ENCODE measurements around the gene BPIFA2. TPM values are rescaled to one million over a fixed set of nuclear protein-coding genes. Genes with fewer than 3 reads are reported as not detected.

The BPIFA2 gene
- total RNA-seq, 1 experiment from 2014 or later: not detected

DNA sequence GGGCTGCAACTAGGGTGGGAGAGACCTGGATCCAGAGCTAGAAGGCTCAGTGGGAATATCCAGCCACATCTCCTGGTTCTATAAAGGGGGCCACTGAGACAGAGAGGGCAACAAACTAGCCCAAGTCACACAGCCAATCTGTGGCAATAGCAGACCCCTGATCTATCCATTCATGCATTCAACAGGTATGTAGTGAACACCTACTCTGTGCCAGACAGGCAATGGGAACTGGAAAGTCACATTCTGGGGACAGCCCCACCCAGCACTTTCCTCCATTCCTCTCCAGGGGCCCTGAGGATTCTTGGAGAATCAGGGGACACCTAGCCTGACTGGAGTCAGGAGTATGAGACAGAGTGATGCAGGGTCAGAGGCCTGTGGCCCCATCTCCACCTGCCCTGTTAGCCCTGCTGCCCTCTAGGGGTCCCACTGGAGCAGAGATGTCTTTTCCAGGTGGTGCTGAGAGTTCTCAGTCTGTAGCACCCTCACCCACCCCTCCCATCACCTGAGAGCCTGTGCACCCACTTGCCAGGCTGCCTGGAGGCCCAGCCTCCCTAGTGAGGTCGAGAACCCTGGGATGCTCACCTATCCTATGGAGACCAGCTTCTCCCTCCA is 13.6 kb downstream of the BPIFA2 start:
- no CpG with 5 or more reads among the region's 1 CpG for WGBS (ENCODE audit: extremely low coverage, insufficient read length, low lambda C conversion rate)
- H4K5ac ChIP-seq (ENCODE audit: insufficient read length, low read depth, low read length): no peak overlapping the region
- H3K56ac ChIP-seq (ENCODE audit: insufficient read length, low read depth, low read length): no peak overlapping the region
- no peak overlapping the region for H3K14ac ChIP-seq (ENCODE audit: insufficient read depth, low read length)
- no peak overlapping the region for H3T11ph ChIP-seq (ENCODE audit: low read length)
- H4K91ac ChIP-seq (ENCODE audit: insufficient read length, low read depth, low read length): no peak overlapping the region
- H4K8ac ChIP-seq (replicated peaks; ENCODE audit: insufficient read length, low read depth, low read length): no peak overlapping the region
- no peaks in the 10 kb centered on the region for H3K79me1 ChIP-seq (ENCODE audit: insufficient read depth, low read depth, low read length, poor library complexity, severe bottlenecking)
- Mint-ChIP-seq H3K27me3 (ENCODE audit: low read depth) (peaks cover 1% of the 10 kb centered on the region), H3K4me3 (no peak overlapping the region), H3K9me3 (peaks cover 9 to 14% of the 10 kb centered on the region in 2 experiments), H3K36me3 (ENCODE audit: insufficient read depth in 1 of 3, low read depth in 3 of 3) (peaks cover 4 to 12% (median 10%) of the 10 kb centered on the region in 3 experiments; a peak in 4 of 7 replicates), H3K27ac (peak overlapping the region in 1 of 3 experiments; percentile 35; a peak in 1 of 7 replicates), H3K4me1 (peaks cover 16 to 18% of the 10 kb centered on the region in 2 experiments)
- no peaks in the 10 kb centered on the region for H3K9me3 ChIP-seq (ENCODE audit: control insufficient read depth, low read depth, low read length)
- no peaks in the 10 kb centered on the region for H3K4me1 ChIP-seq (ENCODE audit: insufficient read depth, low read length)
- H3K18ac ChIP-seq (ENCODE audit: insufficient read length, low read depth, low read length): no peak overlapping the region
- H3K23ac ChIP-seq (ENCODE audit: insufficient read length, low read depth, low read length): no peak overlapping the region
- H3K4me2 ChIP-seq (ENCODE audit: insufficient read depth, insufficient read length, low read length): no peak overlapping the region
- H2AK5ac ChIP-seq (ENCODE audit: insufficient read length, low read length): no peak overlapping the region
- H3K79me2 ChIP-seq (ENCODE audit: insufficient read depth, low read length): no peaks in the 10 kb centered on the region
- H2BK20ac ChIP-seq (ENCODE audit: low read depth, low read length, poor library complexity, severe bottlenecking): no peak overlapping the region
- H2BK5ac ChIP-seq (ENCODE audit: insufficient read length, low read length): no peak overlapping the region
- H3K27ac ChIP-seq (ENCODE audit: insufficient read length, low read depth, low read length): no peak overlapping the region
- H2BK15ac ChIP-seq (ENCODE audit: low read depth, low read length): no peak overlapping the region
- no peak overlapping the region for H2AFZ ChIP-seq (ENCODE audit: low read length)
- no peaks in the 10 kb centered on the region for H3K27me3 ChIP-seq (ENCODE audit: insufficient read depth, low read length)
- H4K20me1 ChIP-seq (ENCODE audit: control insufficient read depth, insufficient read depth, insufficient read length): no peaks in the 10 kb centered on the region
- no peaks in the 10 kb centered on the region for H3K23me2 ChIP-seq (ENCODE audit: insufficient read length, low read depth, low read length, poor library complexity, severe bottlenecking)
- H3K9ac ChIP-seq (ENCODE audit: extremely low read depth, insufficient read length, low read length): no peak overlapping the region
- no peak overlapping the region for H2BK120ac ChIP-seq (ENCODE audit: low read depth, low read length, poor library complexity, severe bottlenecking)
- no peak overlapping the region for H3K4ac ChIP-seq (ENCODE audit: low read depth, low read length)
- peak; percentile 60 for DNase-seq
- H2BK12ac ChIP-seq (ENCODE audit: insufficient read length, low read depth, low read length): no peak overlapping the region
- TF ChIP-seq, protein P1, sequence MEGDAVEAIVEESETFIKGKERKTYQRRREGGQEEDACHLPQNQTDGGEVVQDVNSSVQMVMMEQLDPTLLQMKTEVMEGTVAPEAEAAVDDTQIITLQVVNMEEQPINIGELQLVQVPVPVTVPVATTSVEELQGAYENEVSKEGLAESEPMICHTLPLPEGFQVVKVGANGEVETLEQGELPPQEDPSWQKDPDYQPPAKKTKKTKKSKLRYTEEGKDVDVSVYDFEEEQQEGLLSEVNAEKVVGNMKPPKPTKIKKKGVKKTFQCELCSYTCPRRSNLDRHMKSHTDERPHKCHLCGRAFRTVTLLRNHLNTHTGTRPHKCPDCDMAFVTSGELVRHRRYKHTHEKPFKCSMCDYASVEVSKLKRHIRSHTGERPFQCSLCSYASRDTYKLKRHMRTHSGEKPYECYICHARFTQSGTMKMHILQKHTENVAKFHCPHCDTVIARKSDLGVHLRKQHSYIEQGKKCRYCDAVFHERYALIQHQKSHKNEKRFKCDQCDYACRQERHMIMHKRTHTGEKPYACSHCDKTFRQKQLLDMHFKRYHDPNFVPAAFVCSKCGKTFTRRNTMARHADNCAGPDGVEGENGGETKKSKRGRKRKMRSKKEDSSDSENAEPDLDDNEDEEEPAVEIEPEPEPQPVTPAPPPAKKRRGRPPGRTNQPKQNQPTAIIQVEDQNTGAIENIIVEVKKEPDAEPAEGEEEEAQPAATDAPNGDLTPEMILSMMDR (conservative IDR thresholded peaks at IDR 0.05): peak; percentile 67
